CD4-positive, alpha-beta memory T cell (primary cell): ENCODE measurements around the gene OR10G3. TPM values are rescaled to one million over a fixed set of nuclear protein-coding genes. Genes with fewer than 3 reads are reported as not detected.

Experiments used
- CTCF ChIA-PET: fragments of 350-600 bp; sonication (Branson Sonifier 250); formaldehyde crosslinking; loops from one replicate; lab custom pipeline; 2021; ENCODE audit warnings: inconsistent platforms; ENCODE audit not compliant: partially characterized antibody; lab: Charles Lee
- POLR2A ChIA-PET: fragments of 350-600 bp; sonication (Branson Sonifier 250); formaldehyde crosslinking; loops from one replicate; lab custom pipeline; 2021; ENCODE audit not compliant: partially characterized antibody; lab: Charles Lee
- DNase-seq, 5 donors: peaks; one replicate each; pipeline versions ENCODE4 v3.0.0 to v3.0.0-alpha.2; 2020 to 2022; ENCODE audit warnings: mixed read lengths in 1 of 5
- H3K27ac ChIP-seq: one replicate; pipeline ENCODE4 v1.7.0; 2013; ENCODE audit warnings: low read depth, low read length
- H3K27me3 ChIP-seq: 2 replicates; pipeline ENCODE4 v1.7.0; 2013; ENCODE audit warnings: mild to moderate bottlenecking, low read length, moderate library complexity; ENCODE audit not compliant: insufficient read depth
- H3K36me3 ChIP-seq: 2 replicates; pipeline ENCODE4 v1.7.0; 2013; ENCODE audit warnings: mild to moderate bottlenecking, low read length, moderate library complexity; ENCODE audit not compliant: insufficient read depth
- H3K4me1 ChIP-seq: 2 replicates; pipeline ENCODE4 v1.7.0; 2013; ENCODE audit warnings: mild to moderate bottlenecking, low read length, moderate library complexity; ENCODE audit not compliant: insufficient read depth
- H3K4me3 ChIP-seq, 2 donors: one replicate each; pipeline ENCODE4 v1.7.0; 2013; ENCODE audit warnings: low read length in 2 of 2, mild to moderate bottlenecking in 1 of 2
- H3K9me3 ChIP-seq, 2 donors: one replicate each; pipeline ENCODE4 v1.7.0; 2013; ENCODE audit warnings: low read length in 2 of 2, control low read depth in 1 of 2; ENCODE audit not compliant: control insufficient read depth in 1 of 2
- H3K27ac Mint-ChIP-seq, 7 donors: one replicate each; pipeline ENCODE4 v1.8.0; 2020 to 2021; ENCODE audit warnings: mixed read lengths in 7 of 7, mild to moderate bottlenecking in 6 of 7, inconsistent platforms in 3 of 7, moderate library complexity in 3 of 7
- H3K27me3 Mint-ChIP-seq, 2 donors: one replicate each; pipeline ENCODE4 v1.8.0; 2020 to 2021; ENCODE audit warnings: mixed read lengths in 2 of 2
- H3K36me3 Mint-ChIP-seq, 2 donors: one replicate each; pipeline ENCODE4 v1.8.0; 2020 to 2021; ENCODE audit warnings: mixed read lengths in 2 of 2, inconsistent platforms in 1 of 2, mild to moderate bottlenecking in 1 of 2
- H3K4me1 Mint-ChIP-seq, 4 donors: one replicate each; pipeline ENCODE4 v1.8.0; 2020 to 2021; ENCODE audit warnings: mixed read lengths in 4 of 4, mild to moderate bottlenecking in 1 of 4
- H3K4me3 Mint-ChIP-seq, 8 donors: one replicate each; pipeline ENCODE4 v1.8.0; 2020 to 2021; ENCODE audit warnings: mixed read lengths in 8 of 8, mild to moderate bottlenecking in 7 of 8, moderate library complexity in 6 of 8, inconsistent platforms in 3 of 8
- H3K9me3 Mint-ChIP-seq, 8 donors: one replicate each; pipeline ENCODE4 v1.8.0; 2020 to 2021; ENCODE audit warnings: mixed read lengths in 8 of 8, mild to moderate bottlenecking in 5 of 8, inconsistent platforms in 3 of 8, moderate library complexity in 1 of 8
- intact Hi-C: fragments of 100-400 bp; cut with micrococcal nuclease; formaldehyde crosslinking; loops from one replicate; pipeline ENCODE4 v1.15.1; 2023
- polyA plus RNA-seq, 2 donors: library from polyadenylated mRNA; unstranded; fragments of 300-500 nt; fragmentation: Illumina TruSeq; gene quantifications; one replicate each; pipeline ENCODE4 v1.2.3, GENCODE V29; 2021
- total RNA-seq, 2 experiments: library from RNA; stranded (reverse); gene quantifications; one replicate each; pipeline ENCODE4 v1.2.3, GENCODE V29; 2021

OR10G3 gene
- total and polyA plus RNA-seq, 4 experiments from 2014 or later: not detected

- Mint-ChIP-seq H3K36me3 (no peaks in the 10 kb centered on the region), H3K9me3 (no peaks in the 10 kb centered on the region), H3K4me3 (peak overlapping the region; percentile 77 to 90 (median 84)), H3K27ac (peak overlapping the region in 6 of 7 donors; percentile 18 to 92 (median 73)), H3K4me1 (peaks cover 7 to 20% (median 11%) of the 10 kb centered on the region in 4 donors), H3K27me3 (no peaks in the 10 kb centered on the region)
- H3K9me3 ChIP-seq: no peaks in the 10 kb centered on the region
- peak overlapping the region; percentile 42 to 67 for H3K4me3 ChIP-seq
- no peaks in the 10 kb centered on the region for H3K36me3 ChIP-seq
- H3K27ac ChIP-seq: peak overlapping the region; percentile 43
- H3K27me3 ChIP-seq: no peaks in the 10 kb centered on the region
- ChIA-PET POLR2A (interaction anchor here (1.2 to 5.2 kb wide), 3 partner anchors 16 to 90 kb away, joined by 6 to 55 read pairs (median 11); partner anchors contain the start of gene METTL3), CTCF (interaction anchor here (0.9 to 4.9 kb wide), 7 partner anchors 9 to 71 kb away, joined by 3 to 24 read pairs (median 4); partner anchors contain the start of genes CHD8 and METTL3)
- DNase-seq: no peak
- intact Hi-C loops: loop anchor here (1.0 kb wide), 1 partner anchor 15 kb away; the partner anchor contains the start of gene METTL3
- H3K4me1 ChIP-seq: peaks cover 15% of the 10 kb centered on the region
Measured at GRCh38 chr14:21526672-21527317, 53.1 kb downstream of the OR10G3 start.

GRCh38 chr14:21525962-21526671, 53.8 kb downstream of the OR10G3 start, which contains the start of gene SALL2:
Gene SALL2, minus strand, starts transcription at chr14:21526346. Its CDS starts 219 bp downstream, at chr14:21526127.
- peak within 1 kb of the TSS; percentile 42 to 67 for H3K4me3 ChIP-seq
- no peaks in the 10 kb centered on the region for H3K36me3 ChIP-seq
- H3K27ac ChIP-seq: peak within 1 kb of the TSS; percentile 43
- Mint-ChIP-seq H3K4me3 (peak within 1 kb of the TSS; percentile 81 to 90 (median 84)), H3K27me3 (no peaks in the 10 kb centered on the region), H3K27ac (peak within 1 kb of the TSS; percentile 21 to 92 (median 81)), H3K4me1 (peaks cover 7 to 20% (median 11%) of the 10 kb centered on the region in 4 donors), H3K36me3 (no peaks in the 10 kb centered on the region), H3K9me3 (no peaks in the 10 kb centered on the region)
- peaks cover 15% of the 10 kb centered on the region for H3K4me1 ChIP-seq
- CTCF ChIA-PET: interaction anchor here (0.9 to 4.9 kb wide), 8 partner anchors 9 to 71 kb away, joined by 3 to 24 read pairs (median 4); partner anchors contain the start of genes CHD8 and METTL3
- H3K27me3 ChIP-seq: no peaks in the 10 kb centered on the region
- intact Hi-C loops: loop anchor here (1.0 kb wide), 1 partner anchor 15 kb away; the partner anchor contains the start of gene METTL3
- no peaks in the 10 kb centered on the region for H3K9me3 ChIP-seq
- POLR2A ChIA-PET: interaction anchor here (1.2 to 5.2 kb wide), 3 partner anchors 15 to 89 kb away, joined by 6 to 55 read pairs (median 11); partner anchors contain the start of gene METTL3
- DNase-seq: peak; percentile 44 to 78 (median 45)

GRCh38 chr14:21525571-21525961, 54.3 kb downstream of the OR10G3 start:
- no peaks in the 10 kb centered on the region for H3K27me3 Mint-ChIP-seq
- intact Hi-C loops: no loop called here

GRCh38 chr14:21524575-21525490, 55.0 kb downstream of the OR10G3 start:
- H3K27me3 Mint-ChIP-seq: no peaks in the 10 kb centered on the region
- H3K36me3 ChIP-seq: no peaks in the 10 kb centered on the region

More at GRCh38 chr14:21525571-21525961, 54.3 kb downstream of the OR10G3 start:
- no peak for DNase-seq
- ChIA-PET POLR2A (interaction anchor here (2.2 to 5.2 kb wide), 2 partner anchors 14 to 89 kb away, joined by 11 to 55 read pairs; partner anchors contain the start of gene METTL3), CTCF (interaction anchor here (0.9 to 4.9 kb wide), 8 partner anchors 9 to 70 kb away, joined by 3 to 24 read pairs (median 4); partner anchors contain the start of genes CHD8 and METTL3)
- Mint-ChIP-seq H3K9me3 (no peaks in the 10 kb centered on the region), H3K4me1 (peaks cover 7 to 20% (median 11%) of the 10 kb centered on the region in 4 donors), H3K4me3 (peak overlapping the region; percentile 81 to 90 (median 84)), H3K36me3 (no peaks in the 10 kb centered on the region), H3K27ac (peak overlapping the region in 5 of 7 donors; percentile 21 to 92 (median 79))
- Histone ChIP-seq H3K36me3 (no peaks in the 10 kb centered on the region), H3K27me3 (no peaks in the 10 kb centered on the region), H3K9me3 (no peaks in the 10 kb centered on the region), H3K4me3 (peak overlapping the region in 1 of 2 donors; percentile 67), H3K27ac (peak overlapping the region; percentile 43), H3K4me1 (peaks cover 15% of the 10 kb centered on the region)

GRCh38 chr14:21523203-21523602, 56.7 kb downstream of the OR10G3 start:
- H3K27ac ChIP-seq: no peak overlapping the region
- peaks cover 15% of the 10 kb centered on the region for H3K4me1 ChIP-seq
- DNase-seq: no peak
- no peaks in the 10 kb centered on the region for H3K9me3 ChIP-seq
- H3K36me3 ChIP-seq: no peaks in the 10 kb centered on the region
- H3K4me3 ChIP-seq: no peak overlapping the region
- H3K36me3 Mint-ChIP-seq: no peaks in the 10 kb centered on the region
- intact Hi-C loops: no loop called here
- POLR2A ChIA-PET: no interaction called here
- peaks cover 7 to 20% (median 11%) of the 10 kb centered on the region in 4 donors for H3K4me1 Mint-ChIP-seq
- H3K27me3 ChIP-seq: no peaks in the 10 kb centered on the region
- peak overlapping the region in 1 of 8 donors; percentile 5 for H3K4me3 Mint-ChIP-seq
- no peaks in the 10 kb centered on the region for H3K27me3 Mint-ChIP-seq
- H3K27ac Mint-ChIP-seq: no peak overlapping the region
- CTCF ChIA-PET: interaction anchor here (0.7 to 1.4 kb wide), 5 partner anchors 11 to 27 kb away, joined by 3 to 6 read pairs (median 3); partner anchors contain the start of gene METTL3
- no peaks in the 10 kb centered on the region for H3K9me3 Mint-ChIP-seq

More at GRCh38 chr14:21524575-21525490, 55.0 kb downstream of the OR10G3 start:
- Mint-ChIP-seq H3K4me1 (peaks cover 7 to 20% (median 11%) of the 10 kb centered on the region in 4 donors), H3K4me3 (peak overlapping the region; percentile 71 to 90 (median 84)), H3K36me3 (no peaks in the 10 kb centered on the region), H3K27ac (peak overlapping the region in 5 of 7 donors; percentile 21 to 82 (median 35)), H3K9me3 (no peaks in the 10 kb centered on the region)
- ChIA-PET POLR2A (interaction anchor here (5.2 kb wide), 1 partner anchor 14 kb away, joined by 55 read pairs; the partner anchor contains the start of gene METTL3), CTCF (interaction anchor here (1.0 to 4.9 kb wide), 3 partner anchors 8 to 47 kb away, joined by 4 to 24 read pairs (median 4); no protein-coding TSS in a partner anchor)
- DNase-seq: no peak
- Histone ChIP-seq H3K27me3 (no peaks in the 10 kb centered on the region), H3K9me3 (no peaks in the 10 kb centered on the region), H3K4me3 (no peak overlapping the region), H3K27ac (no peak overlapping the region), H3K4me1 (peaks cover 15% of the 10 kb centered on the region)
- intact Hi-C loops: no loop called here

- DNase-seq: no peak
- H3K27me3 ChIP-seq: no peaks in the 10 kb centered on the region
- H3K9me3 Mint-ChIP-seq: no peaks in the 10 kb centered on the region
- no peak overlapping the region for H3K4me3 ChIP-seq
- no peaks in the 10 kb centered on the region for H3K36me3 ChIP-seq
- POLR2A ChIA-PET: no interaction called here
- no peak overlapping the region for H3K27ac ChIP-seq
- no peak overlapping the region for H3K4me3 Mint-ChIP-seq
- CTCF ChIA-PET: interaction anchor here (1.9 kb wide), 1 partner anchor 23 kb away, joined by 6 read pairs; no protein-coding TSS in a partner anchor
- no peaks in the 10 kb centered on the region for H3K27me3 Mint-ChIP-seq
- no peaks in the 10 kb centered on the region for H3K36me3 Mint-ChIP-seq
- intact Hi-C loops: no loop called here
- no peaks in the 10 kb centered on the region for H3K9me3 ChIP-seq
- peaks cover 5% of the 10 kb centered on the region for H3K4me1 ChIP-seq
- H3K4me1 Mint-ChIP-seq: peaks cover 3 to 11% (median 5%) of the 10 kb centered on the region in 4 donors
- H3K27ac Mint-ChIP-seq: no peak overlapping the region
Measured at GRCh38 chr14:21521501-21521900, 58.4 kb downstream of the OR10G3 start.
